A549 treated with CORT108297 at 1 μM for 4 hours (cell line): ENCODE measurements around the gene OR11L1. TPM values are rescaled to one million over a fixed set of nuclear protein-coding genes. Genes with fewer than 3 reads are reported as not detected.

Source experiments
- total RNA-seq: library from RNA; stranded (reverse); fragments of 200-300 nt; extraction: Qiagen RNA extraction; gene quantifications from 5 replicates; pipeline ENCODE4 v1.2.3, GENCODE V29; 2022

OR11L1 gene, protein sequence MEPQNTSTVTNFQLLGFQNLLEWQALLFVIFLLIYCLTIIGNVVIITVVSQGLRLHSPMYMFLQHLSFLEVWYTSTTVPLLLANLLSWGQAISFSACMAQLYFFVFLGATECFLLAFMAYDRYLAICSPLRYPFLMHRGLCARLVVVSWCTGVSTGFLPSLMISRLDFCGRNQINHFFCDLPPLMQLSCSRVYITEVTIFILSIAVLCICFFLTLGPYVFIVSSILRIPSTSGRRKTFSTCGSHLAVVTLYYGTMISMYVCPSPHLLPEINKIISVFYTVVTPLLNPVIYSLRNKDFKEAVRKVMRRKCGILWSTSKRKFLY
- not detected in 5 replicates for total RNA-seq

DNA sequence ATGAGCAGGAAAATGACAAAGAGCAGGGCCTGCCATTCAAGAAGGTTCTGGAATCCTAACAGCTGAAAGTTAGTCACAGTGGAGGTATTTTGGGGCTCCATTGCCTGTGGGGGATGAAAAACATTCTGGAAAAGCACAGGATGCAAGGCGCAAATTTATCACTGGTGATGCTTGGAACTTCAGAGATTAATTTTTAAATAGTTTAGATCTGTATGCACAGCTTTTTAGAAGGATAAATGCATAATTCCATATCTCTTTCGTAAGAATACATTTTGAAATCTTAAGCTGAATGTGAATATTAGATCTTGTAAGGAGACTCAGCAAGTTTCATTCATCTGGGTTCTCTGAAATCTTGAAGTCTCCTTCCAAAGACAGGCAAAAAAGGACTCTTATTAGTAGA lies at the start of gene OR11L1:
OR11L1 (minus strand) TSS at position 101 of the 400 bp plus-strand sequence; CDS start at position 101, 0 bp downstream.

DNA sequence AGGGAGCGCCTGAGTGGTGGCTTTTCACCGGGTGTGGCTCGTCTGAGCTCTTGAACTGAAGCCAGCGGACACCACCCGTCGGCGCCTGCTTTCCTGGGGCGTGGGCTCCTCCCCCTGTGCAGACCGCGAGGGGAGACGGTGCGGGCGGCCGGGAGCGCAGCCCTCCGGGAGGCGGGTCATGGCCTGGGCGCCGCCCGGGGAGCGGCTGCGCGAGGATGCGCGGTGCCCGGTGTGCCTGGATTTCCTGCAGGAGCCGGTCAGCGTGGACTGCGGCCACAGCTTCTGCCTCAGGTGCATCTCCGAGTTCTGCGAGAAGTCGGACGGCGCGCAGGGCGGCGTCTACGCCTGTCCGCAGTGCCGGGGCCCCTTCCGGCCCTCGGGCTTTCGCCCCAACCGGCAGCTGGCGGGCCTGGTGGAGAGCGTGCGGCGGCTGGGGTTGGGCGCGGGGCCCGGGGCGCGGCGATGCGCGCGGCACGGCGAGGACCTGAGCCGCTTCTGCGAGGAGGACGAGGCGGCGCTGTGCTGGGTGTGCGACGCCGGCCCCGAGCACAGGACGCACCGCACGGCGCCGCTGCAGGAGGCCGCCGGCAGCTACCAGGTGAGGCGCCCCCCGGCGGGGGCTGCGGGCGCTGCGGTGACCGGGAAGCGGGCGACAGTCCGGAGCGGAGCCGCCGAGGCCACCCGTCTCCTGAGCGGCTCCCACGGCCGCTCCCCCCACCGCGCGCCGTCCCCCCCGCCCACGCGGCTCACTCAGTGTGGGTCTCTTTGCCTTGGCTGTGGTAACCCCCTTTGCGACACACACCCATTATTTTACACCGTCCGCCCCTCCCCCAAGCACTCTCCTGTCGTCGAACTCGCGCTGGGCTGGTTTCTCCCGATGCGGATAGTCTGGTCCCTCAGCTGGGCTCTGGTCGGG lies 15.6 kb upstream of the OR11L1 start, which contains the start of gene TRIM58:
TRIM58 (plus strand) TSS at position 119 of the 916 bp plus-strand sequence; CDS start at position 179, 60 bp downstream.

DNA sequence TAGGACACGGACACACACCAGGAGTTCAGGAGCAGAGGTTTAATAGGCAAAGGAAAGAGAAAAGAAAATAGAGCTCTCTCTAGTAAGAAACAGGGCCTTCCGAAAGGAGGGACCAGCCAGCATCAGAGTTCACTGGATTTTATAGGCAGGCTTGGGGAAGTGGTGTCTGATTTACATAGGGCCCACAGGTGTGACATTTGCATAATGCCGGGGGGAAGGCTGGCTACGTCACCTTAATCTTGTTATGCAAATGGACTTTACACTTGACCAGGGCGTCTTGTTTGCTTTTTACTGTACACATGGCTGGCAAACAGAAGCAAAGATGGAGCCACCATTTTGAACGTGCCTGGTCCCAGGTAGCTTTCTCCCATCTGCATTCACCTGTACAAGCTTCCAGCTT lies 17.7 kb downstream of the OR11L1 start, which contains the start of gene OR14A16:
OR14A16 (minus strand) TSS at position 97 of the 400 bp plus-strand sequence. CDS start 8,390 bp downstream, outside the sequence.

Other genes with a start within 250 kb of the OR11L1 start
- not detected in 5 replicates for gene OR2G3, start 236.3 kb downstream of the OR11L1 start, total RNA-seq
- not detected in 5 replicates for gene OR13G1, start 162.2 kb downstream of the OR11L1 start, total RNA-seq
- gene OR6F1, start 125.2 kb downstream of the OR11L1 start, total RNA-seq: not detected in 5 replicates
- gene OR14K1, start 103.3 kb downstream of the OR11L1 start, total RNA-seq: not detected in 5 replicates
- not detected in 5 replicates for gene OR14A2, start 93.8 kb downstream of the OR11L1 start, total RNA-seq
- gene OR1C1, start 81.3 kb downstream of the OR11L1 start, total RNA-seq: not detected in 5 replicates
- gene OR14A16, start 17.8 kb downstream of the OR11L1 start, total RNA-seq: not detected in 5 replicates
- not detected in 5 replicates for gene TRIM58, start 15.3 kb upstream of the OR11L1 start, total RNA-seq
- gene OR2W3, start 53.7 kb upstream of the OR11L1 start, total RNA-seq: not detected in 5 replicates
- gene OR2T8, start 78.4 kb upstream of the OR11L1 start, total RNA-seq: not detected in 5 replicates
- not detected in 5 replicates for gene OR2AJ1, start 83.0 kb upstream of the OR11L1 start, total RNA-seq
- gene OR2L8, start 107.0 kb upstream of the OR11L1 start, total RNA-seq: not detected in 5 replicates
- gene OR2AK2, start 123.3 kb upstream of the OR11L1 start, total RNA-seq: not detected in 5 replicates
- gene OR2L5, start 171.8 kb upstream of the OR11L1 start, total RNA-seq: not detected in 5 replicates
- gene OR2L2, start 188.2 kb upstream of the OR11L1 start, total RNA-seq: not detected in 5 replicates
- not detected in 5 replicates for gene OR2L3, start 204.9 kb upstream of the OR11L1 start, total RNA-seq